ENCODE data around the gene VIM.
"Not testable (repeated sequence)": the region's sequence is repeated elsewhere in the genome, so short reads cannot be mapped to it uniquely, and the experiment has no call there.

The VIM gene

GRCh38 chr10:17256051-17256450 lies 28.0 kb downstream of the VIM start:
- no peak for DNase-seq (ENCODE audit: low read depth, low spot score)

GRCh38 chr10:17256627-17257026 lies 28.6 kb downstream of the VIM start:
- no peak for DNase-seq (ENCODE audit: low read depth, low spot score)

GRCh38 chr10:17257466-17258321 lies 29.7 kb downstream of the VIM start:
- peak; percentile 58 for DNase-seq (ENCODE audit: low read depth, low spot score)

- no peak for DNase-seq (ENCODE audit: low read depth, low spot score)
These were observed 34.5 kb downstream of the VIM start for GRCh38 chr10:17262502-17262901.

GRCh38 chr10:17263580-17263979 lies 35.5 kb downstream of the VIM start:
- no peak for DNase-seq (ENCODE audit: low read depth, low spot score)

- no peak for DNase-seq (ENCODE audit: low read depth, low spot score)
These were observed 37.4 kb downstream of the VIM start for GRCh38 chr10:17265468-17265867.

GRCh38 chr10:17266549-17266948 lies 38.5 kb downstream of the VIM start:
- DNase-seq (ENCODE audit: low read depth, low spot score), result not testable (repeated sequence)

GRCh38 chr10:17272648-17273047 lies 44.6 kb downstream of the VIM start:
- DNase-seq (ENCODE audit: low read depth, low spot score), result no peak

GRCh38 chr10:17273403-17273802 lies 45.4 kb downstream of the VIM start:
- DNase-seq (ENCODE audit: low read depth, low spot score), result no peak

GRCh38 chr10:17276756-17277424 lies 48.8 kb downstream of the VIM start:
- DNase-seq (ENCODE audit: low read depth, low spot score), result no peak

- no peak for DNase-seq (ENCODE audit: low read depth, low spot score)
These were observed 50.7 kb downstream of the VIM start for GRCh38 chr10:17278607-17279240.

- no peak for DNase-seq (ENCODE audit: low read depth, low spot score)
These were observed 54.3 kb downstream of the VIM start for GRCh38 chr10:17282311-17282710.

- DNase-seq (ENCODE audit: low read depth, low spot score), result no peak
These were observed 58.8 kb downstream of the VIM start for GRCh38 chr10:17286562-17287550.
